ENCODE measurements around the gene SLC16A4.

GRCh38 chr1:110433213-110433612 lies 42.4 kb upstream of the SLC16A4 start:
- TF ChIP-seq, protein P1, sequence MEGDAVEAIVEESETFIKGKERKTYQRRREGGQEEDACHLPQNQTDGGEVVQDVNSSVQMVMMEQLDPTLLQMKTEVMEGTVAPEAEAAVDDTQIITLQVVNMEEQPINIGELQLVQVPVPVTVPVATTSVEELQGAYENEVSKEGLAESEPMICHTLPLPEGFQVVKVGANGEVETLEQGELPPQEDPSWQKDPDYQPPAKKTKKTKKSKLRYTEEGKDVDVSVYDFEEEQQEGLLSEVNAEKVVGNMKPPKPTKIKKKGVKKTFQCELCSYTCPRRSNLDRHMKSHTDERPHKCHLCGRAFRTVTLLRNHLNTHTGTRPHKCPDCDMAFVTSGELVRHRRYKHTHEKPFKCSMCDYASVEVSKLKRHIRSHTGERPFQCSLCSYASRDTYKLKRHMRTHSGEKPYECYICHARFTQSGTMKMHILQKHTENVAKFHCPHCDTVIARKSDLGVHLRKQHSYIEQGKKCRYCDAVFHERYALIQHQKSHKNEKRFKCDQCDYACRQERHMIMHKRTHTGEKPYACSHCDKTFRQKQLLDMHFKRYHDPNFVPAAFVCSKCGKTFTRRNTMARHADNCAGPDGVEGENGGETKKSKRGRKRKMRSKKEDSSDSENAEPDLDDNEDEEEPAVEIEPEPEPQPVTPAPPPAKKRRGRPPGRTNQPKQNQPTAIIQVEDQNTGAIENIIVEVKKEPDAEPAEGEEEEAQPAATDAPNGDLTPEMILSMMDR (IDR thresholded peaks at IDR 0.05; ENCODE audit: control extremely low read depth in 1 of 3, insufficient read depth in 1 of 3, low read depth in 1 of 3, low read length in 3 of 3), result no peak
- TF ChIP-seq SIN3A (conservative IDR thresholded peaks at IDR 0.05 in 1 of 2, IDR thresholded peaks at IDR 0.05 in 1 of 2; ENCODE audit: low read depth in 1 of 2, low read length in 2 of 2), result no peak
- no peak for TF ChIP-seq SP1 (IDR thresholded peaks at IDR 0.05; ENCODE audit: low read depth, low read length)
- TF ChIP-seq RFX5 (IDR thresholded peaks at IDR 0.05; ENCODE audit: borderline replicate concordance, low read depth, low read length), result no peak
- no peak for TF ChIP-seq BCL11A (IDR thresholded peaks at IDR 0.05; ENCODE audit: low read depth in 2 of 2, low read length in 2 of 2)

Measured in H1 (cell line).